Gastroesophageal sphincter (tissue), 4 donors: ENCODE data around the gene KLC1. TPM values are rescaled to one million over a fixed set of nuclear protein-coding genes. Genes with fewer than 3 reads are reported as not detected.

Source experiments
- ATAC-seq: fragments of 150-250 bp; one replicate; pipeline ENCODE4 v1.9.1; 2016; ENCODE audit warnings: mild to moderate bottlenecking, moderate library complexity
- H3K27ac ChIP-seq, 4 donors: fragments of 200-600 bp; sonication (generic) in 3 of 4; 1 replicate in 3 of 4; 2 replicates in 1 of 4; pipeline ENCODE4 v1.5.1; 2016 to 2019
- H3K27me3 ChIP-seq: fragments of 200-600 bp; sonication (generic); one replicate; pipeline ENCODE4 v1.5.1; 2019
- H3K36me3 ChIP-seq, 2 donors: fragments of 200-600 bp; sonication (generic); one replicate each; pipeline ENCODE4 v1.5.1; 2019; ENCODE audit warnings: control low read depth in 1 of 2
- H3K4me1 ChIP-seq, 3 donors: fragments of 200-600 bp; sonication (generic); 1 replicate in 2 of 3; 2 replicates in 1 of 3; pipeline ENCODE4 v1.5.1; 2016 to 2019; ENCODE audit warnings: control low read depth in 2 of 3
- H3K4me3 ChIP-seq, 2 donors: fragments of 200-600 bp; sonication (generic); one replicate each; pipeline ENCODE4 v1.5.1; 2019; ENCODE audit warnings: mild to moderate bottlenecking in 1 of 2, moderate library complexity in 1 of 2
- H3K9me3 ChIP-seq, 3 donors: fragments of 200-600 bp; sonication (generic); one replicate each; pipeline ENCODE4 v1.5.1; 2017 to 2019; ENCODE audit warnings: control low read depth in 2 of 3
- CTCF ChIP-seq, 4 experiments: fragments of 200-600 bp in 2 of 4; fragments of 450-650 bp in 2 of 4; sonication (generic) in 1 of 4; IDR thresholded peaks; one replicate each; pipeline ENCODE4 v1.5.1; 2017 to 2019; ENCODE audit warnings: antibody characterized with exemption in 4 of 4, mild to moderate bottlenecking in 2 of 4, moderate library complexity in 2 of 4
- EP300 ChIP-seq: sonication (generic); formaldehyde crosslinking; IDR thresholded peaks from one replicate; pipeline ENCODE4 v1.6.1; 2017; ENCODE audit warnings: antibody characterized with exemption, mild to moderate bottlenecking
- POLR2A ChIP-seq, 2 donors: fragments of 450-650 bp; IDR thresholded peaks; one replicate each; pipeline ENCODE4 v1.6.1; 2017; ENCODE audit warnings: antibody characterized with exemption in 2 of 2, mild to moderate bottlenecking in 2 of 2, moderate library complexity in 1 of 2
- POLR2AphosphoS5 ChIP-seq: sonication (generic); formaldehyde crosslinking; IDR thresholded peaks from one replicate; pipeline ENCODE4 v1.6.1; 2017; ENCODE audit warnings: antibody characterized with exemption
- WGBS, 2 donors: methylation state at CpG; one replicate each; pipeline ENCODE4 v1.1.5; 2018; ENCODE audit warnings: low coverage in 1 of 2; 5-methylcytosine and 5-hydroxymethylcytosine counted together
- total RNA-seq, 4 donors: library from RNA; depleted of rRNA; stranded (reverse); fragments of >200 nt; gene quantifications; one replicate each; pipeline ENCODE4 v1.1.0, GENCODE V29; 2016

KLC1 gene
- total RNA-seq, 4 donors from 2014 or later = 275 to 390 (median 339) TPM

GRCh38 chr14:103738166-103738565, 109.2 kb downstream of the KLC1 start:
- Histone ChIP-seq H3K9me3 (no peaks in the 10 kb centered on the region), H3K4me3 (no peak overlapping the region), H3K27me3 (no peaks in the 10 kb centered on the region), H3K27ac (peak overlapping the region in 3 of 4 donors; percentile 91 to 96 (median 93)), H3K36me3 (peaks cover 0 to 63% of the 10 kb centered on the region in 2 donors), H3K4me1 (peaks cover 8 to 70% (median 28%) of the 10 kb centered on the region in 3 donors)
- 63 to 72% methylated on average over 7 to 10 of the region's 10 CpGs for WGBS, 2 donors
- no peak for ATAC-seq
- TF ChIP-seq EP300 = no peak
- TF ChIP-seq POLR2A (IDR thresholded peaks at IDR 0.05) = no peak
- TF ChIP-seq CTCF (IDR thresholded peaks at IDR 0.05) = no peak
- no peak for TF ChIP-seq POLR2AphosphoS5

DNA sequence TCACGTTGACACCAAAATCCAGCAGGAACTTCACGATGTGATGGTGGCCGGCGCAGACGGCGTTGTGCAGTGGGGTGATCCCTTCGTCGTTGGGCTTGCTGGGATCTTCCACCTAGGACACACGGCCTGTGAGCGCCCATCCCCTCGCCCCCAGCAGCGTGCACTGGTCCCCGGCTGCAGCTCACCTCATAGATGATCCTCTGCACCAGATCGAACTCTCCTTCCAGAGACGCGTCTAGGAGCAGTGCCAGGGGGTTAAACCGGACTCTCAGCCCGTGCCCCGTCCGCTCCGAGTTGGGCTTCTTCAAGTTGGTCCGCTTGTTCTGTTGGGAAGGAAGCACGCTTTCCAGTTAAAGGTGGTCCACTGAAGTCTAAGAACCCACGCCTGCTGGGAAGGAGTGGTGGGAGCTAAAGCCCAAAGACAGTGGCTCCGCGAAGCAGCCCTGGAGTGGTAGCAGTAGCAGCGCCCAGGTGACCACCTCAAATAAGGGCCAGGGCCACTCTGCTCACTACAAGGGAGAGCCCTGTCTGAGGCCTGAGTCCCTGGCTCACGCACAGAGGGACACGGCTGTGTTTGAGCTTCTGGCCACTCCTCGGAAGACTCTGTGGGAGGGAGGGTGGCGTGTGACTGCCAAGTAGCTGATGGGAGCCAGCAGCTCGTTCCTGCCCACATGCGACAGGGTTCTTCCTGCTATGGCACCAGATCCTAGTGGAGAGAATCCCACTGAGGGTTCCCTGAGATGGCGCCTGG, 109.9 kb downstream of the KLC1 start:
- ATAC-seq = no peak
- Histone ChIP-seq H3K27me3 (no peaks in the 10 kb centered on the region), H3K27ac (peak overlapping the region in 3 of 4 donors; percentile 91 to 96 (median 93)), H3K4me1 (peaks cover 8 to 63% (median 28%) of the 10 kb centered on the region in 3 donors), H3K36me3 (peaks cover 0 to 61% of the 10 kb centered on the region in 2 donors), H3K4me3 (no peak overlapping the region), H3K9me3 (no peaks in the 10 kb centered on the region)
- TF ChIP-seq EP300 = no peak
- no peak for TF ChIP-seq POLR2AphosphoS5
- no peak for TF ChIP-seq POLR2A (IDR thresholded peaks at IDR 0.05)
- no peak for TF ChIP-seq CTCF (IDR thresholded peaks at IDR 0.05)
- 73 to 80% methylated on average over 3 to 12 of the region's 34 CpGs for WGBS, 2 donors

DNA sequence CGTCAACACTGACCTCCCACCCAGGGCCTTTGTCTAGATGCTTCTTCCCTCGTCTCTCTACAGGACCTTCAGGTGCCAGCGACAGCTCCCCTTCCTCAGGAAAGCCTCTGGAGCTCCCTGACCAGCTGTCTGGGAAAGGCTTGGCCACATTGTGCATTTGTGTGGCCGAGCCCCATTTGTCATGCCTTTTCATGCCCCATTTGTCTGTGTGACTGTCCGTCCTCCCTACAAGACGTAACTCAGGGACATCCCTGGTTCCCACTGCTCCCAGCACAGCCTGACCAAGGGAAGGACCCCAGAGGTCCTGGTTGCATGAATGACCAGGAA, 110.4 kb downstream of the KLC1 start:
- WGBS, 2 donors = 71 to 93% methylated on average over 1 to 3 of the region's 6 CpGs
- H3K36me3 ChIP-seq = peaks cover 0 to 59% of the 10 kb centered on the region in 2 donors
- TF ChIP-seq POLR2A (IDR thresholded peaks at IDR 0.05) (no peak), EP300 (no peak), CTCF (IDR thresholded peaks at IDR 0.05) (no peak), POLR2AphosphoS5 (no peak)
- no peaks in the 10 kb centered on the region for H3K27me3 ChIP-seq
- H3K4me1 ChIP-seq = peaks cover 8 to 57% (median 28%) of the 10 kb centered on the region in 3 donors
- peak overlapping the region in 3 of 4 donors; percentile 91 to 96 (median 93) for H3K27ac ChIP-seq
- H3K9me3 ChIP-seq = no peaks in the 10 kb centered on the region
- no peak for ATAC-seq
- no peak overlapping the region for H3K4me3 ChIP-seq

- Histone ChIP-seq H3K36me3 (peaks cover 0 to 59% of the 10 kb centered on the region in 2 donors), H3K4me3 (no peak overlapping the region), H3K9me3 (no peaks in the 10 kb centered on the region), H3K27ac (peak overlapping the region in 3 of 4 donors; percentile 91 to 96 (median 93)), H3K4me1 (peaks cover 8 to 52% (median 24%) of the 10 kb centered on the region in 3 donors), H3K27me3 (no peaks in the 10 kb centered on the region)
- WGBS, 2 donors = 92 to 100% methylated on average over 1 to 5 of the region's 30 CpGs
- TF ChIP-seq POLR2A (IDR thresholded peaks at IDR 0.05) (no peak), CTCF (IDR thresholded peaks at IDR 0.05) (no peak), POLR2AphosphoS5 (no peak), EP300 (no peak)
- ATAC-seq = no peak
Observed at GRCh38 chr14:103739793-103740501, 110.9 kb downstream of the KLC1 start.
